Measurements from ENCODE around the gene RPS18. TPM values are rescaled to one million over a fixed set of nuclear protein-coding genes. Genes with fewer than 3 reads are reported as not detected.

The RPS18 gene
- total and polyA plus RNA-seq, 10 of the 15 experiments (the other 5 are each of a cell fraction or from before 2014, with no cell fraction given), result 4,228 to 20,828 (median 7,406) TPM

- intact Hi-C loops (cut with micrococcal nuclease; ENCODE audit: unreplicated experiment), result loop anchor here (5.0 kb wide), 1 partner anchor 101 kb away; the partner anchor contains the start of gene CUTA
- Histone ChIP-seq H3K9me3 (replicated peaks; ENCODE audit: control insufficient read depth, insufficient read depth, low read length) (no peaks in the 10 kb centered on the region), H3K4me3 (no peak overlapping the region), H3K27ac (ENCODE audit: control insufficient read depth, insufficient read depth) (no peak overlapping the region), H2AFZ (ENCODE audit: control insufficient read depth, low read depth, low read length) (no peak overlapping the region), H3K4me2 (ENCODE audit: control insufficient read depth, insufficient read depth) (peak overlapping the region; percentile 67), H3K79me2 (ENCODE audit: control insufficient read depth, insufficient read depth, low read length) (peaks cover 55% of the 10 kb centered on the region), H3K4me1 (ENCODE audit: control insufficient read depth, insufficient read depth, low read length) (peaks cover 30% of the 10 kb centered on the region), H3K36me3 (ENCODE audit: control insufficient read depth in 2 of 2, insufficient read depth in 2 of 2, low read length in 1 of 2) (peaks cover 9 to 15% of the 10 kb centered on the region in 2 experiments; a peak in 3 of 4 replicates), H4K20me1 (ENCODE audit: control insufficient read depth, insufficient read depth) (0 out of 2 replicates have a peak, but pooled peaks cover 3% of the 10 kb centered on the region), H3K27me3 (replicated peaks in 1 of 2; ENCODE audit: control insufficient read depth in 2 of 2, insufficient read depth in 2 of 2, low read length in 1 of 2) (no peaks in the 10 kb centered on the region), H3K9ac (ENCODE audit: control insufficient read depth, insufficient read depth, low read length) (no peak overlapping the region)
- BruUV-seq (replicated peaks), result no TSS peak
- SMC1A ChIA-PET (ENCODE audit: uncharacterized antibody, unreplicated experiment), result interaction anchor here (1.2 kb wide), 1 partner anchor 8 kb away, joined by 3 read pairs; no protein-coding TSS in a partner anchor
- TF ChIP-seq, protein P1, sequence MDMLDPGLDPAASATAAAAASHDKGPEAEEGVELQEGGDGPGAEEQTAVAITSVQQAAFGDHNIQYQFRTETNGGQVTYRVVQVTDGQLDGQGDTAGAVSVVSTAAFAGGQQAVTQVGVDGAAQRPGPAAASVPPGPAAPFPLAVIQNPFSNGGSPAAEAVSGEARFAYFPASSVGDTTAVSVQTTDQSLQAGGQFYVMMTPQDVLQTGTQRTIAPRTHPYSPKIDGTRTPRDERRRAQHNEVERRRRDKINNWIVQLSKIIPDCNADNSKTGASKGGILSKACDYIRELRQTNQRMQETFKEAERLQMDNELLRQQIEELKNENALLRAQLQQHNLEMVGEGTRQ (IDR thresholded peaks at IDR 0.05; ENCODE audit: borderline replicate concordance, low read depth, low read length), result no peak
- TF ChIP-seq JUND (IDR thresholded peaks at IDR 0.05; ENCODE audit: low read depth, low read length) (no peak), GATAD2B (conservative IDR thresholded peaks at IDR 0.05; ENCODE audit: low read depth) (no peak), ZNF207 (IDR thresholded peaks at IDR 0.05; ENCODE audit: borderline replicate concordance) (no peak)
- in situ Hi-C loops (cut with MboI), result no loop called here
- ATAC-seq (no peak), DNase-seq (ENCODE audit: low read depth, low spot score) (no peak), FAIRE-seq (no peak)
- WGBS (ENCODE audit: insufficient coverage, insufficient replicate concordance, low lambda C conversion rate, missing lambda C conversion rate), result 88% methylated on average over 15 of the region's 17 CpGs
- POLR2A ChIA-PET, result interaction anchor here (0.5 kb wide), 1 partner anchor 80 kb away, joined by 3 read pairs; no protein-coding TSS in a partner anchor
- RAD21 ChIA-PET (ENCODE audit: unreplicated experiment), result interaction anchor here (2.8 kb wide), 1 partner anchor 29 kb away, joined by 22 read pairs; no protein-coding TSS in a partner anchor
- CTCF ChIA-PET, result interaction anchor here (0.8 kb wide), 1 partner anchor 29 kb away, joined by 3 read pairs; no protein-coding TSS in a partner anchor
Measured at GRCh38 chr6:33315793-33316602, 44.1 kb downstream of the RPS18 start.
